Astrocyte of the cerebellum (primary cell): ENCODE measurements around the gene PARP14.

Experiments used
- DNase-seq: peaks from one replicate; pipeline ENCODE4 v3.0.0-alpha.2; 2011; ENCODE audit warnings: low read depth
- H3K4me3 ChIP-seq: 2 replicates; pipeline ENCODE4 v1.5.1; 2011; ENCODE audit warnings: mild to moderate bottlenecking, low read depth, low read length, moderate library complexity
- CTCF ChIP-seq: IDR thresholded peaks from 2 replicates; pipeline ENCODE4 v1.5.1; 2012; ENCODE audit warnings: low read length, low read depth, moderate library complexity, mild to moderate bottlenecking; ENCODE audit errors: missing control alignments
- in situ Hi-C: cut with HindIII; loops from 2 replicates; pipeline ENCODE4 v1.10.0; 2017; ENCODE audit warnings: low sequenced_read_pairs

PARP14 gene

GRCh38 chr3:122760453-122761271, 80.0 kb downstream of the PARP14 start:
- DNase-seq, result no peak

GRCh38 chr3:122766430-122766829, 85.8 kb downstream of the PARP14 start:
- TF ChIP-seq CTCF, result no peak

More at GRCh38 chr3:122760453-122761271, 80.0 kb downstream of the PARP14 start:
- in situ Hi-C loops, result no loop called here
- TF ChIP-seq CTCF, result no peak
- H3K4me3 ChIP-seq, result no peak overlapping the region

GRCh38 chr3:122767540-122768372, 87.1 kb downstream of the PARP14 start:
- in situ Hi-C loops, result no loop called here
- TF ChIP-seq CTCF, result no peak
- no peak for DNase-seq
- H3K4me3 ChIP-seq, result no peak overlapping the region

More at GRCh38 chr3:122766430-122766829, 85.8 kb downstream of the PARP14 start:
- in situ Hi-C loops, result no loop called here
- DNase-seq, result no peak
- H3K4me3 ChIP-seq, result no peak overlapping the region

- no peak for TF ChIP-seq CTCF
- DNase-seq, result no peak
- no peak overlapping the region for H3K4me3 ChIP-seq
- in situ Hi-C loops, result no loop called here
These were observed 90.0 kb downstream of the PARP14 start for GRCh38 chr3:122770521-122771202.

GRCh38 chr3:122772827-122773226, 92.2 kb downstream of the PARP14 start:
- in situ Hi-C loops, result no loop called here

More at GRCh38 chr3:122772827-122773226, 92.2 kb downstream of the PARP14 start:
- TF ChIP-seq CTCF, result no peak
- H3K4me3 ChIP-seq, result no peak overlapping the region
- no peak for DNase-seq
